Pancreas (tissue), 10 donors: ENCODE results near the gene SH3TC1. TPM values are rescaled to one million over a fixed set of nuclear protein-coding genes. Genes with fewer than 3 reads are reported as not detected.

Experiments
- ATAC-seq, 4 donors: fragments of 200-7000 bp; cut with Tn5 transposase; one replicate each; pipeline versions ENCODE4 v1.8.0 to v1.9.1; 2020; ENCODE audit warnings: mild to moderate bottlenecking in 4 of 4, moderate library complexity in 4 of 4
- DNase-seq, 6 donors: peaks; one replicate each; pipeline ENCODE4 v3.0.0-alpha.2; 2020
- FAIRE-seq: peaks from 2 replicates; lab custom pipeline; 2012; peaks lifted over from hg19 to GRCh38; lab: Jason Lieb, UNC
- H3K27ac ChIP-seq, 4 donors: fragments of 200-600 bp; sonication (generic); 1 replicate in 3 of 4; 2 replicates in 1 of 4; pipeline versions ENCODE4 v1.5.0 to v1.8.0; 2020
- H3K27me3 ChIP-seq, 4 donors: fragments of 200-600 bp; one replicate each; pipeline ENCODE4 v1.8.0; 2021
- H3K36me3 ChIP-seq, 3 donors: fragments of 200-600 bp; sonication (generic) in 1 of 3; one replicate each; pipeline versions ENCODE4 v1.5.0 to v1.8.0; 2020 to 2021
- H3K4me1 ChIP-seq, 3 donors: fragments of 200-600 bp; one replicate each; pipeline ENCODE4 v1.8.0; 2021
- H3K4me3 ChIP-seq, 4 donors: fragments of 200-600 bp; sonication (generic) in 2 of 4; one replicate each; pipeline versions ENCODE4 v1.5.0 to v1.8.0; 2020 to 2021
- H3K9me3 ChIP-seq, 4 donors: fragments of 200-600 bp; one replicate each; pipeline ENCODE4 v1.8.0; 2021
- WGBS, 2 donors: extraction: QIAGEN DNeasy Blood & Tissue Kit; methylation state at CpG; one replicate each; pipeline ENCODE4 v1.1.7; 2013; 5-methylcytosine and 5-hydroxymethylcytosine counted together
- intact Hi-C, 3 donors: fragments of 100-400 bp; cut with DNase I; formaldehyde crosslinking; loops; one replicate each; pipeline versions ENCODE4 v1.11.1 to v1.14.2; 2022
- polyA plus RNA-seq, 2 donors: library from polyadenylated mRNA; stranded (reverse); fragments of 200-250 nt; gene quantifications; one replicate each; pipeline ENCODE4 v1.2.3, GENCODE V29; 2013
- total RNA-seq, 6 donors: library from RNA; stranded (reverse); fragmentation: NEBNext Ultra II Directional in 4 of 6; extraction: Animal tissue kit (Norgen Biotek cat#: 25700) in 4 of 6; gene quantifications; one replicate each; pipeline versions ENCODE4 v1.2.1 to v1.2.4, GENCODE V29; 2021 to 2023
- TF ChIP-seq, protein P1 (sequence below), 4 donors: fragments of 200-600 bp; sonication (generic) in 3 of 4; IDR thresholded peaks; one replicate each; pipeline versions ENCODE4 v1.5.0 to v1.8.0; 2021; ENCODE audit warnings: antibody characterized with exemption in 4 of 4
- donor health status: healthy with polysubstance abuse.
- donor health status: DM: no; HTN: no; CAD: no; lungs with moderate emphysema.
- donor health status: DM: no; HTN: no; CAD: no.
- donor health status: control.
- donor health status: control.
- donor health status: Bipolar disorder and iron deficiency.
- donor health status: DM: yes; HTN: yes; CAD: no.
- donor health status: DM: no; HTN: no; CAD: no.
- donor health status: DM: no; HTN: no; CAD: no.
- donor health status: DM: yes; HTN: yes; CAD: no.

Gene SH3TC1
- total and polyA plus RNA-seq, 8 donors = 12.5 to 28.0 (median 19.6) TPM

DNA sequence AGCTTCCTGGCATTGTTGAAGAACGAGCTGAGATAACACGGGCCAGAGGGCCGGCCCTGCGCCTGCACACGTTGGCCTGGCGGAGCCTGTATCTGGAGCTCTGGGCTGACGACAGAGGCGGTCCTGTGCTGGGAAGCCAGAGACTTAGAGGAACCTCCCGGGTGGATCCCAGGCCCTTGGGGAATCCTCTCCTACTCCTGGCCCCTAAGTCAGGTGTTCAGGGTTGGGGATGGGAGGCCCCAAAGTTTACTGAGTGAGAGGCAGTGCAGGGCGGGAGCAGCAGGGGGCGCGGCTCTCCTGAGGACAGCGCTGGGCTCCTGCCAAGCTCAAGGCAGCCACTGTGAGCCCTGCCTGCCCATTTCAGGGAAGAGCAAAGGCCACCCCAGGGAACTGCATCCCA, 68.0 kb downstream of the SH3TC1 start:
- Histone ChIP-seq H3K4me1 (no peaks in the 10 kb centered on the region), H3K9me3 (no peaks in the 10 kb centered on the region), H3K36me3 (no peaks in the 10 kb centered on the region), H3K4me3 (no peak overlapping the region), H3K27ac (no peak overlapping the region), H3K27me3 (peaks cover 0 to 3% (median 0%) of the 10 kb centered on the region in 4 donors)
- WGBS, 2 donors = 7 to 10% methylated on average over 13 of the region's 13 CpGs
- FAIRE-seq (no peak), ATAC-seq (peak; percentile 80 to 92 (median 83)), DNase-seq (peak; percentile 39 to 87 (median 72))
- intact Hi-C loops = no loop called here
- TF ChIP-seq, protein P1, sequence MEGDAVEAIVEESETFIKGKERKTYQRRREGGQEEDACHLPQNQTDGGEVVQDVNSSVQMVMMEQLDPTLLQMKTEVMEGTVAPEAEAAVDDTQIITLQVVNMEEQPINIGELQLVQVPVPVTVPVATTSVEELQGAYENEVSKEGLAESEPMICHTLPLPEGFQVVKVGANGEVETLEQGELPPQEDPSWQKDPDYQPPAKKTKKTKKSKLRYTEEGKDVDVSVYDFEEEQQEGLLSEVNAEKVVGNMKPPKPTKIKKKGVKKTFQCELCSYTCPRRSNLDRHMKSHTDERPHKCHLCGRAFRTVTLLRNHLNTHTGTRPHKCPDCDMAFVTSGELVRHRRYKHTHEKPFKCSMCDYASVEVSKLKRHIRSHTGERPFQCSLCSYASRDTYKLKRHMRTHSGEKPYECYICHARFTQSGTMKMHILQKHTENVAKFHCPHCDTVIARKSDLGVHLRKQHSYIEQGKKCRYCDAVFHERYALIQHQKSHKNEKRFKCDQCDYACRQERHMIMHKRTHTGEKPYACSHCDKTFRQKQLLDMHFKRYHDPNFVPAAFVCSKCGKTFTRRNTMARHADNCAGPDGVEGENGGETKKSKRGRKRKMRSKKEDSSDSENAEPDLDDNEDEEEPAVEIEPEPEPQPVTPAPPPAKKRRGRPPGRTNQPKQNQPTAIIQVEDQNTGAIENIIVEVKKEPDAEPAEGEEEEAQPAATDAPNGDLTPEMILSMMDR (IDR thresholded peaks at IDR 0.05) = peak; percentile 50 to 55 (median 51)

- no peak for FAIRE-seq
- WGBS, 2 donors = 83 to 94% methylated on average over 7 of the region's 7 CpGs
Observed at GRCh38 chr4:8268211-8268610, 69.1 kb downstream of the SH3TC1 start.

DNA sequence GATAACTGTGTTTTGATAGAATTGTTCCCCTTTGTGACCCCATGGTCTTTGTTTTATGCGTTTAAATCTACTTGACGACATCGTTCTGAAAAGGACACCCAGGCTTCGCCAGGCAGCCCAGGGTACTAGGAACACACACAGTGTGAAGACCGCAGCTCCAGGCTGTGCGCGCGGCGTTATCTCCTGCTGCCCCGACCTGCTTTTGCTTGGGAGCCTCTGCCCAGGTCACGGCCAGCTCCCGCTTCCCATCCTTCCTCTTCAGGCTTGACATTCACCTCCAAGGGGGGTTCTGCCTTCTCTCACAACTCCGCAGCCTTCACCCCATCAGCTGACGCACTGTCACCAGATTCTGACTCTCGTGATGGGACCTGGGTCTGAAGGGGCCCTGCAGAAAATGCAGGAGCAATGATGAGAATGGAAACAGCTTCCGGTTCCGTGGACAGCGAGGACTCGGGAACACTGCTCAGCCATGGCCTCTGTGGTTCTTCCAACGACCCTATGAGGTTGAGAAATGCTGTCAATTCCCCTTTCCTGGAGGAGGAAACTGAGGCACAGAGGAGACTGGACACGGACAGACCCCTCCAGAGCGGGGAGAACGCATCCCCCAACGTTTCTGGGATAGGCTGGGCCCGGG, 69.9 kb downstream of the SH3TC1 start:
- FAIRE-seq (no peak), DNase-seq (peak in 1 of 6 donors; percentile 45), ATAC-seq (no peak)
- intact Hi-C loops = no loop called here
- H3K9me3 ChIP-seq = no peaks in the 10 kb centered on the region
- 73 to 76% methylated on average over 25 of the region's 25 CpGs for WGBS, 2 donors
- no peak overlapping the region for H3K4me3 ChIP-seq
- peaks cover 0 to 3% (median 0%) of the 10 kb centered on the region in 4 donors for H3K27me3 ChIP-seq
- no peak overlapping the region for H3K27ac ChIP-seq
- TF ChIP-seq, protein P1 (IDR thresholded peaks at IDR 0.05) = no peak
- H3K4me1 ChIP-seq = no peaks in the 10 kb centered on the region
- H3K36me3 ChIP-seq = no peaks in the 10 kb centered on the region

More at GRCh38 chr4:8268211-8268610, 69.1 kb downstream of the SH3TC1 start:
- DNase-seq = peak in 1 of 6 donors; percentile 39
- no peak for ATAC-seq
- Histone ChIP-seq H3K36me3 (no peaks in the 10 kb centered on the region), H3K4me1 (no peaks in the 10 kb centered on the region), H3K9me3 (no peaks in the 10 kb centered on the region), H3K4me3 (no peak overlapping the region), H3K27ac (no peak overlapping the region), H3K27me3 (peaks cover 0 to 3% (median 0%) of the 10 kb centered on the region in 4 donors)
- intact Hi-C loops = no loop called here
- TF ChIP-seq, protein P1 (IDR thresholded peaks at IDR 0.05) = no peak

GRCh38 chr4:8269535-8270417, 70.7 kb downstream of the SH3TC1 start, which contains the start of gene HTRA3:
Gene HTRA3 (plus strand): TSS chr4:8269754. CDS start chr4:8269969, 215 bp downstream.
- no peaks in the 10 kb centered on the region for H3K4me1 ChIP-seq
- no peaks in the 10 kb centered on the region for H3K36me3 ChIP-seq
- peak in 2 of 6 donors; percentile 11 to 58 for DNase-seq
- FAIRE-seq = no peak
- peaks cover 0 to 3% (median 0%) of the 10 kb centered on the region in 4 donors for H3K27me3 ChIP-seq
- no peak within 1 kb of the TSS for H3K27ac ChIP-seq
- TF ChIP-seq, protein P1 (IDR thresholded peaks at IDR 0.05) = no peak
- H3K4me3 ChIP-seq = peak within 1 kb of the TSS in 2 of 4 donors; percentile 25 to 37
- no peaks in the 10 kb centered on the region for H3K9me3 ChIP-seq
- WGBS, 2 donors = 3% methylated on average over 72 to 111 of the region's 111 CpGs
- intact Hi-C loops = no loop called here
- peak in 3 of 4 donors; percentile 18 to 42 (median 34) for ATAC-seq
